MV-4-11 (cell line): ENCODE measurements around the gene HDHD2.
"Not testable (repeated sequence)": the region's sequence is repeated elsewhere in the genome, so short reads cannot be mapped to it uniquely, and the experiment has no call there.

Experiments
- DNase-seq: peaks from one replicate; lab custom pipeline; 2025; lab: John Stamatoyannopoulos, UW

The HDHD2 gene

GRCh38 chr18:47150029-47150823, at the start of gene HDHD2:
TSS of gene HDHD2 (minus strand) at chr18:47150500. CDS start at chr18:47136439, 14,061 bp downstream.
- DNase-seq, result peak; percentile 71

GRCh38 chr18:47195961-47196360, 45.7 kb upstream of the HDHD2 start:
- peak; percentile 32 for DNase-seq

GRCh38 chr18:47191961-47192360, 41.7 kb upstream of the HDHD2 start:
- DNase-seq, result peak; percentile 45

GRCh38 chr18:47187721-47188120, 37.4 kb upstream of the HDHD2 start:
- DNase-seq, result no peak

- peak; percentile 67 for DNase-seq
Measured at GRCh38 chr18:47184419-47185050, 34.2 kb upstream of the HDHD2 start.

- DNase-seq, result not testable (repeated sequence)
Measured at GRCh38 chr18:47182156-47182555, 31.9 kb upstream of the HDHD2 start.

GRCh38 chr18:47180765-47181164, 30.5 kb upstream of the HDHD2 start:
- no peak for DNase-seq

- no peak for DNase-seq
Measured at GRCh38 chr18:47179520-47179919, 29.2 kb upstream of the HDHD2 start.

- DNase-seq, result peak; percentile 83
Measured at GRCh38 chr18:47175898-47176575, 25.7 kb upstream of the HDHD2 start, which contains the start of gene IER3IP1. TSS of gene IER3IP1 (minus strand) at chr18:47176364. CDS start at chr18:47176277, 87 bp downstream.

- DNase-seq, result no peak
Measured at GRCh38 chr18:47175283-47175897, 25.1 kb upstream of the HDHD2 start.

GRCh38 chr18:47174545-47175116, 24.3 kb upstream of the HDHD2 start:
- no peak for DNase-seq

GRCh38 chr18:47172476-47172875, 22.2 kb upstream of the HDHD2 start:
- DNase-seq, result no peak

GRCh38 chr18:47168913-47169312, 18.6 kb upstream of the HDHD2 start:
- DNase-seq, result peak; percentile 70

GRCh38 chr18:47168509-47168908, 18.2 kb upstream of the HDHD2 start:
- no peak for DNase-seq

- DNase-seq, result peak; percentile 41
Measured at GRCh38 chr18:47166294-47166693, 16.0 kb upstream of the HDHD2 start.

- no peak for DNase-seq
Measured at GRCh38 chr18:47163241-47163640, 12.9 kb upstream of the HDHD2 start.

- no peak for DNase-seq
Measured at GRCh38 chr18:47160256-47160655, 10.0 kb upstream of the HDHD2 start.

GRCh38 chr18:47158404-47158803, 8.1 kb upstream of the HDHD2 start:
- DNase-seq, result peak; percentile 26

GRCh38 chr18:47151439-47151838, 1.1 kb upstream of the HDHD2 start:
- no peak for DNase-seq

- no peak for DNase-seq
Measured at GRCh38 chr18:47150824-47151366, 595 bp upstream of the HDHD2 start.

- no peak for DNase-seq
Measured at GRCh38 chr18:47149457-47150028, 757 bp downstream of the HDHD2 start.
